Natural killer cell (primary cell): ENCODE results near the gene NT5C1B. TPM values are rescaled to one million over a fixed set of nuclear protein-coding genes. Genes with fewer than 3 reads are reported as not detected.

Experiments used
- ATAC-seq, 3 donors: fragments of 150-1000 bp in 2 of 3; fragments of 200-7000 bp in 1 of 3; cut with Tn5 transposase; 1 replicate in 1 of 3; 2 replicates in 2 of 3; pipeline ENCODE4 v1.10.0; 2021; ENCODE audit warnings: mild to moderate bottlenecking in 2 of 3, moderate library complexity in 2 of 3
- DNase-seq, 2 donors: peaks; one replicate each; pipeline versions ENCODE4 v3.0.0 to v3.0.0-alpha.2; 2013 to 2021; ENCODE audit warnings: mixed read lengths in 1 of 2
- H3K27ac ChIP-seq: one replicate; pipeline ENCODE4 v1.5.1; 2013; ENCODE audit warnings: mild to moderate bottlenecking, low read length
- H3K27me3 ChIP-seq: one replicate; pipeline ENCODE4 v1.6.1; 2013; ENCODE audit warnings: low read length; ENCODE audit not compliant: control insufficient read depth, insufficient read depth
- H3K36me3 ChIP-seq: one replicate; pipeline ENCODE4 v1.6.1; 2013; ENCODE audit warnings: low read length; ENCODE audit not compliant: control insufficient read depth, insufficient read depth
- H3K4me1 ChIP-seq: one replicate; pipeline ENCODE4 v1.6.1; 2013; ENCODE audit warnings: low read length; ENCODE audit not compliant: control insufficient read depth, insufficient read depth
- H3K4me3 ChIP-seq: one replicate; pipeline ENCODE4 v1.5.1; 2013; ENCODE audit warnings: low read length
- H3K9me3 ChIP-seq: one replicate; pipeline ENCODE4 v1.6.1; 2013; ENCODE audit warnings: low read length; ENCODE audit not compliant: control insufficient read depth, insufficient read depth
- H3K27ac Mint-ChIP-seq, 2 donors: one replicate each; pipeline ENCODE4 v1.8.0; 2022; ENCODE audit warnings: mild to moderate bottlenecking in 2 of 2, mixed read lengths in 2 of 2, moderate library complexity in 1 of 2
- H3K27me3 Mint-ChIP-seq, 2 donors: one replicate each; pipeline ENCODE4 v1.8.0; 2022; ENCODE audit warnings: low read depth in 2 of 2, mixed read lengths in 2 of 2
- H3K36me3 Mint-ChIP-seq: one replicate; pipeline ENCODE4 v1.8.0; 2022; ENCODE audit warnings: mixed read lengths
- H3K4me1 Mint-ChIP-seq, 2 donors: one replicate each; pipeline ENCODE4 v1.8.0; 2022; ENCODE audit warnings: mixed read lengths in 2 of 2
- H3K4me3 Mint-ChIP-seq: one replicate; pipeline ENCODE4 v1.8.0; 2022; ENCODE audit warnings: mild to moderate bottlenecking, moderate library complexity, mixed read lengths
- H3K9me3 Mint-ChIP-seq, 2 donors: one replicate each; pipeline ENCODE4 v1.8.0; 2022; ENCODE audit warnings: mixed read lengths in 2 of 2
- CTCF ChIP-seq: fragments of 200-600 bp; IDR thresholded peaks from one replicate; pipeline ENCODE4 v1.8.0; 2022; ENCODE audit warnings: antibody characterized with exemption
- WGBS: methylation state at CpG from one replicate; pipeline ENCODE4 v1.1.7; 2013; ENCODE audit warnings: missing lambda C conversion rate; ENCODE audit not compliant: insufficient coverage; 5-methylcytosine and 5-hydroxymethylcytosine counted together
- intact Hi-C: fragments of 100-400 bp; cut with micrococcal nuclease; formaldehyde crosslinking; loops from one replicate; pipeline ENCODE4 v1.14.2; 2022
- total RNA-seq, 4 donors: library from RNA; stranded (reverse); fragments of 120-200 nt in 1 of 4; gene quantifications; one replicate each; pipeline versions ENCODE4 v1.2.3 to v1.2.4, GENCODE V29; 2013 to 2022

NT5C1B gene
- total RNA-seq, 3 donors from 2014 or later (not counting 1 experiment from before 2014, with no cell fraction given): not detected

GRCh38 chr2:18614041-18614440 is 24.7 kb upstream of the NT5C1B start:
- no peaks in the 10 kb centered on the region for H3K9me3 ChIP-seq
- intact Hi-C loops: no loop called here
- Mint-ChIP-seq H3K4me3 (no peak overlapping the region), H3K4me1 (no peaks in the 10 kb centered on the region), H3K36me3 (no peaks in the 10 kb centered on the region), H3K27me3 (peaks cover 0 to 2% of the 10 kb centered on the region in 2 donors), H3K27ac (no peak overlapping the region), H3K9me3 (no peaks in the 10 kb centered on the region)
- no peaks in the 10 kb centered on the region for H3K4me1 ChIP-seq
- TF ChIP-seq CTCF: no peak
- H3K4me3 ChIP-seq: no peak overlapping the region
- H3K36me3 ChIP-seq: no peaks in the 10 kb centered on the region
- no peak overlapping the region for H3K27ac ChIP-seq
- DNase-seq (no peak), ATAC-seq (no peak)
- H3K27me3 ChIP-seq: no peaks in the 10 kb centered on the region

- DNase-seq (no peak), ATAC-seq (no peak)
- H3K36me3 ChIP-seq: no peaks in the 10 kb centered on the region
- H3K4me3 ChIP-seq: no peak overlapping the region
- no peaks in the 10 kb centered on the region for H3K9me3 ChIP-seq
- no peaks in the 10 kb centered on the region for H3K9me3 Mint-ChIP-seq
- TF ChIP-seq CTCF: no peak
- no peak overlapping the region for H3K4me3 Mint-ChIP-seq
- peaks cover 0 to 2% of the 10 kb centered on the region in 2 donors for H3K27me3 Mint-ChIP-seq
- no peaks in the 10 kb centered on the region for H3K27me3 ChIP-seq
- H3K36me3 Mint-ChIP-seq: no peaks in the 10 kb centered on the region
- H3K4me1 Mint-ChIP-seq: no peaks in the 10 kb centered on the region
- no peaks in the 10 kb centered on the region for H3K4me1 ChIP-seq
- H3K27ac ChIP-seq: no peak overlapping the region
- no peak overlapping the region for H3K27ac Mint-ChIP-seq
- intact Hi-C loops: no loop called here
- WGBS: 84% methylated on average over 2 of the region's 3 CpGs
These were observed 22.8 kb upstream of the NT5C1B start for GRCh38 chr2:18612133-18612532.

- no peak overlapping the region for H3K27ac Mint-ChIP-seq
- intact Hi-C loops: no loop called here
These were observed 22.2 kb upstream of the NT5C1B start for GRCh38 chr2:18611604-18612003.

More at GRCh38 chr2:18611604-18612003, 22.2 kb upstream of the NT5C1B start:
- Histone ChIP-seq H3K27ac (no peak overlapping the region), H3K4me3 (no peak overlapping the region), H3K9me3 (no peaks in the 10 kb centered on the region), H3K27me3 (no peaks in the 10 kb centered on the region), H3K36me3 (no peaks in the 10 kb centered on the region), H3K4me1 (no peaks in the 10 kb centered on the region)
- H3K4me3 Mint-ChIP-seq: no peak overlapping the region
- peaks cover 0 to 2% of the 10 kb centered on the region in 2 donors for H3K27me3 Mint-ChIP-seq
- DNase-seq (no peak), ATAC-seq (no peak)
- WGBS: 97% methylated on average over 1 of the region's 1 CpG
- no peaks in the 10 kb centered on the region for H3K36me3 Mint-ChIP-seq
- no peaks in the 10 kb centered on the region for H3K4me1 Mint-ChIP-seq
- H3K9me3 Mint-ChIP-seq: no peaks in the 10 kb centered on the region
- TF ChIP-seq CTCF: no peak
